ENCODE data around the gene VSIG1. TPM values are rescaled to one million over a fixed set of nuclear protein-coding genes. Genes with fewer than 3 reads are reported as not detected.

Gene VSIG1
- total RNA-seq, 4 donors from 2014 or later: 0.19 to 0.35 TPM; not detected in 2

DNA sequence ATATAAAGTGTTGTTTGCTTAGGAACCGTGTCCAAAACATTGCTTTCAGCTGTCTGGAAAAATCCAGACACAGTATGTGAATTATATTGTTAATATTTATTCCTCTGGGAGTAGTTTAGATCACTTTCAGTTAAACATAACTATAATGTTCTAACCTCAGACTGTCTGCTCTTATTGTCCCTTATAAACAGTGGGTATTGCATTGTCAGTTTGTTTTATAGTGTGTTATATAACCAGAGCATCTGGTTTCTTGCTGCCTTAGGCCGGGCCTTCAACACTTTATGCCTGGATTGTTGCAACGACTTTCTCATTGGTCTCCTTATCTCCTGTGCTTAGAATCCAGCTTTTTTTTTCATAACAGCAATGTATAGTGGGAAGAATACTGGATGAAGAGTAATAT is 73.1 kb downstream of the VSIG1 start:
- Histone ChIP-seq H3K27ac (no peak overlapping the region), H3K36me3 (no peaks in the 10 kb centered on the region), H3K27me3 (no peaks in the 10 kb centered on the region), H3K4me3 (no peak overlapping the region), H3K4me1 (peaks cover 0 to 9% (median 4%) of the 10 kb centered on the region in 3 donors), H3K9me3 (no peaks in the 10 kb centered on the region)
- WGBS, 2 donors: 46 to 47% methylated on average over 2 to 3 of the region's 3 CpGs
- DNase-seq: no peak
- intact Hi-C loops (cut with DNase I): no loop called here
- TF ChIP-seq, protein P1, sequence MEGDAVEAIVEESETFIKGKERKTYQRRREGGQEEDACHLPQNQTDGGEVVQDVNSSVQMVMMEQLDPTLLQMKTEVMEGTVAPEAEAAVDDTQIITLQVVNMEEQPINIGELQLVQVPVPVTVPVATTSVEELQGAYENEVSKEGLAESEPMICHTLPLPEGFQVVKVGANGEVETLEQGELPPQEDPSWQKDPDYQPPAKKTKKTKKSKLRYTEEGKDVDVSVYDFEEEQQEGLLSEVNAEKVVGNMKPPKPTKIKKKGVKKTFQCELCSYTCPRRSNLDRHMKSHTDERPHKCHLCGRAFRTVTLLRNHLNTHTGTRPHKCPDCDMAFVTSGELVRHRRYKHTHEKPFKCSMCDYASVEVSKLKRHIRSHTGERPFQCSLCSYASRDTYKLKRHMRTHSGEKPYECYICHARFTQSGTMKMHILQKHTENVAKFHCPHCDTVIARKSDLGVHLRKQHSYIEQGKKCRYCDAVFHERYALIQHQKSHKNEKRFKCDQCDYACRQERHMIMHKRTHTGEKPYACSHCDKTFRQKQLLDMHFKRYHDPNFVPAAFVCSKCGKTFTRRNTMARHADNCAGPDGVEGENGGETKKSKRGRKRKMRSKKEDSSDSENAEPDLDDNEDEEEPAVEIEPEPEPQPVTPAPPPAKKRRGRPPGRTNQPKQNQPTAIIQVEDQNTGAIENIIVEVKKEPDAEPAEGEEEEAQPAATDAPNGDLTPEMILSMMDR (IDR thresholded peaks at IDR 0.05): no peak
- no peak for TF ChIP-seq POLR2A (IDR thresholded peaks at IDR 0.05)

DNA sequence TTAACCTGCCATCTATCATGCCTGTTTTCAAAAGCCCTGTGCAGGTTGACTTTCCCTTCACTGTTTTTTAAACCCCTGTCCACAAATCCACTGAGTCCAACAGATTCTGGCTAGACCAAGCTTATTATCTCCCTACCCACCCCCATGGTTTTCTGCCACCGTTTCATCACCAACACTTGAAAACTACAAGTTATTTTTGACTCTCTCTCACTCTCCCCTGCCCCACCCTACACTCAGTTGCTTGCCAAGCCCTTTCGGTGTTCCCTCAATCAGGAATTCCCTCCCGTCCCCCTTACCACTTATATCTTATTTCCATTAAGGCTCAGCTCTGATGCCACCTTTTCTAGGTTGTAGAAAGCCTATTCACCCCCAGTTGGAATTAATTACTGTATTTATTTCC is 76.4 kb downstream of the VSIG1 start:
- H3K9me3 ChIP-seq: no peaks in the 10 kb centered on the region
- no peak overlapping the region for H3K27ac ChIP-seq
- peaks cover 0 to 11% (median 4%) of the 10 kb centered on the region in 3 donors for H3K4me1 ChIP-seq
- intact Hi-C loops (cut with DNase I): no loop called here
- WGBS, 2 donors: 30 to 39% methylated on average over 3 of the region's 3 CpGs
- H3K27me3 ChIP-seq: no peaks in the 10 kb centered on the region
- no peak for DNase-seq
- peaks cover 0 to under 1% (median 0%) of the 10 kb centered on the region in 3 donors for H3K36me3 ChIP-seq
- no peak overlapping the region for H3K4me3 ChIP-seq
- TF ChIP-seq, protein P1 (IDR thresholded peaks at IDR 0.05): no peak
- no peak for TF ChIP-seq POLR2A (IDR thresholded peaks at IDR 0.05)

DNA sequence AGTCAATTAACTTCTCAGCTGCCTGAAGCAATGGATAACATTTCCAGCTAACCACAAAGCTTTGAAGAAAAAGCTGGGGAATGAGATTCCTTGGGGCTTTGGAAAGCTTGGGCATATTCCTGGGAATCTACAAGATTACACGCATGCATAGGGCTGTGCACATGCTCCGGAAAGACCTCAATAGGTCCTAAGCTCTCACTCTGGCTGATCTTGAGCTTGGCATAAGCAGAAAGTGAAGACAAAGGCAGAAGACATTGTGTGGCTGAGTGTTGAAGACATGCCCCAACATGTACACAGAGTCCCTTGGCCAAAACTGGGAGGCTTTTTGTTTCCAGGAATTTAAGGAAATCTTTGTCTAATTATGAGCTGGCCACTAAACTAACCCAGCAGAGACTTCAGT is 77.9 kb downstream of the VSIG1 start:
- TF ChIP-seq, protein P1 (IDR thresholded peaks at IDR 0.05): no peak
- TF ChIP-seq POLR2A (IDR thresholded peaks at IDR 0.05): no peak
- 49% methylated on average over 2 of the region's 2 CpGs; no CpG with 5 or more reads in 1 of the 2 donors for WGBS, 2 donors
- intact Hi-C loops (cut with DNase I): no loop called here
- Histone ChIP-seq H3K27ac (no peak overlapping the region), H3K36me3 (peaks cover 0 to 13% (median 0%) of the 10 kb centered on the region in 3 donors), H3K27me3 (no peaks in the 10 kb centered on the region), H3K4me3 (no peak overlapping the region), H3K9me3 (no peaks in the 10 kb centered on the region), H3K4me1 (peaks cover 0 to 11% (median 4%) of the 10 kb centered on the region in 3 donors)
- no peak for DNase-seq

DNA sequence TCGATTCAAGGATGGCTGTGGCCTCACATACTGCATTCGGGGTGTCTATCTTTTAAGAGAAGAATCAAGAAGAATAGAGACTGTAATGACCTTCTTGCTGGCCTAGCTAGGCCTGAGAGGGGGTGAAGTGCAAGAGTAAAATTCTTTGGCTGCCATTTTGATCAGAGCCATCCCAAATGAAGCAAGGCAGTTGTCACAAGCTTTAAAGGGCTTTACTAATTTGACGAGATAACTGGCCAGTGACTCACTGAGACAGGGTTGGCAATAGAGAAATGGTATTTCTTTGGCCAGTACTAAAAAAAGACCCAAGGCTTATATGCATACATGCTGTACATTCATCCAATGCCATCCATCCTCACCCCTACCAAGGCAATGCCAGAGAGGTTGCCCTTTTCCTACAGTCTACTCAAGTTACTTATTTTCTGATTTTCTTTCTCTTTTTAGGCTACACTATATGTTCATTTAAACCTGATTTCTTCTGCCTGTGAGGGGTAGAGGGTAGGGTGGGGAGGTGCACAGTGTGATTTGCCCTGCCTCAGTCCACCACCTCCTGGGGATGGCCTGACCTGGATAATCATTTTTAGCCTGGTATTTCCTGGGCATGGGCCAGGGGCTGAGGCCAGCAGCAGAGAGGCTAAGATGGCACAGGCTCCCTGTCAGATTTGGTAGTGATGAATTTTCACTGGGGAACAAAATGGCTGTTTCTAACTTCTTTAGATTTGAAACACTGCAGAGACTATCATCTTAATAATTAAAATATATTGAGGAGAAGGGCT is 78.9 kb downstream of the VSIG1 start:
- Histone ChIP-seq H3K27ac (no peak overlapping the region), H3K9me3 (no peaks in the 10 kb centered on the region), H3K4me3 (no peak overlapping the region), H3K36me3 (peaks cover 0 to 13% (median 0%) of the 10 kb centered on the region in 3 donors), H3K27me3 (no peaks in the 10 kb centered on the region), H3K4me1 (peaks cover 0 to 11% (median 4%) of the 10 kb centered on the region in 3 donors)
- 80% methylated on average over 3 of the region's 3 CpGs; no CpG with 5 or more reads in 1 of the 2 donors for WGBS, 2 donors
- no peak for DNase-seq
- intact Hi-C loops (cut with DNase I): no loop called here
- TF ChIP-seq, protein P1 (IDR thresholded peaks at IDR 0.05): no peak

DNA sequence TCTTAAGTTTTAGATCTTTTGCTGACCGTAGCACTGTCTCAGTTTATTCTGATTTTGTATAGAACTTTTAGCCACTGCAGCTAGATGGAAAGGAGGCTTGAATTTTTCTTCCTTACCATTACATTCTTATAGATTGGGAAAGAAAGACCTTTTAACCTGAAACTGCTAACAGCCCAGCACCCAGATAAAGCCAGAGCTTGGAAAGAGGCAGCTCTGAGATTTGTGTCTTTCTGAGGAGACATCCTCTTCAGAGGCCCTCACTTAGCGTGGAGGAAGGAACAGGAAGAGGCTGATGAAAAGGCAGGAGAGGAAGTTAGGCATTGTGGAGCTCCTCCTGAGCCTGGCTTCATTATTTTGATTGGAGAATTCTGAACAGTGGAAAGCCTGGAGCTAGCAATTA is 81.8 kb downstream of the VSIG1 start:
- peaks cover 0 to 18% (median 0%) of the 10 kb centered on the region in 3 donors for H3K36me3 ChIP-seq
- no peak overlapping the region for H3K4me3 ChIP-seq
- H3K4me1 ChIP-seq: peaks cover 0 to 11% (median 4%) of the 10 kb centered on the region in 3 donors
- no peak for DNase-seq
- 61 to 92% methylated on average over 2 of the region's 2 CpGs for WGBS, 2 donors
- intact Hi-C loops (cut with DNase I): no loop called here
- TF ChIP-seq, protein P1 (IDR thresholded peaks at IDR 0.05): no peak
- H3K27ac ChIP-seq: no peak overlapping the region
- no peaks in the 10 kb centered on the region for H3K27me3 ChIP-seq
- no peaks in the 10 kb centered on the region for H3K9me3 ChIP-seq
